Stomach (tissue), 9 donors: ENCODE measurements around the gene BTG2. TPM values are rescaled to one million over a fixed set of nuclear protein-coding genes. Genes with fewer than 3 reads are reported as not detected.

Experiments
- DNase-seq, 2 donors: peaks; one replicate each; pipeline versions ENCODE4 v3.0.0 to v3.0.0-alpha.2; 2013 to 2019
- H3K27ac ChIP-seq, 5 donors: fragments of 200-600 bp in 4 of 5; sonication (generic) in 4 of 5; one replicate each; pipeline ENCODE4 v1.5.1; 2013 to 2019; ENCODE audit warnings: mild to moderate bottlenecking in 1 of 5, moderate library complexity in 1 of 5
- H3K27me3 ChIP-seq, 3 donors: fragments of 200-600 bp; sonication (generic); one replicate each; pipeline ENCODE4 v1.5.1; 2017 to 2019; ENCODE audit warnings: mixed run types in 1 of 3
- H3K36me3 ChIP-seq, 4 donors: fragments of 200-600 bp; sonication (generic); 1 replicate in 3 of 4; 2 replicates in 1 of 4; pipeline ENCODE4 v1.5.1; 2016 to 2019
- H3K4me1 ChIP-seq, 4 donors: fragments of 200-600 bp; sonication (generic); one replicate each; pipeline ENCODE4 v1.5.1; 2016 to 2019
- H3K4me3 ChIP-seq, 4 donors: fragments of 200-600 bp; sonication (generic) in 3 of 4; one replicate each; pipeline ENCODE4 v1.5.1; 2016 to 2019; ENCODE audit warnings: mild to moderate bottlenecking in 1 of 4
- H3K9me3 ChIP-seq, 4 donors: fragments of 200-600 bp; sonication (generic); one replicate each; pipeline ENCODE4 v1.5.1; 2016 to 2019
- EP300 ChIP-seq: sonication (generic); formaldehyde crosslinking; IDR thresholded peaks from one replicate; pipeline ENCODE4 v1.6.1; 2017; ENCODE audit warnings: antibody characterized with exemption
- POLR2A ChIP-seq, 4 donors: fragments of 450-650 bp; IDR thresholded peaks; one replicate each; pipeline ENCODE4 v1.6.1; 2016; ENCODE audit warnings: antibody characterized with exemption in 4 of 4, control low read depth in 2 of 4, mild to moderate bottlenecking in 1 of 4, moderate library complexity in 1 of 4
- POLR2AphosphoS5 ChIP-seq, 3 donors: sonication (generic); formaldehyde crosslinking; IDR thresholded peaks; one replicate each; pipeline ENCODE4 v1.6.1; 2016; ENCODE audit warnings: antibody characterized with exemption in 3 of 3
- WGBS, 5 donors: extraction: QIAGEN DNeasy Blood & Tissue Kit in 3 of 5; methylation state at CpG; one replicate each; pipeline versions ENCODE4 v1.1.5 to v1.1.7; 2013 to 2018; 5-methylcytosine and 5-hydroxymethylcytosine counted together
- intact Hi-C: fragments of 100-400 bp; cut with DNase I; formaldehyde crosslinking; loops from one replicate; pipeline ENCODE4 v1.15.1; 2023; ENCODE audit warnings: low total_unique reads
- polyA plus RNA-seq, 3 donors: library from polyadenylated mRNA; stranded (reverse); fragments of 200-250 nt; gene quantifications; one replicate each; pipeline ENCODE4 v1.2.3, GENCODE V29; 2013
- total RNA-seq, 5 donors: library from RNA; depleted of rRNA; stranded (reverse); fragments of >200 nt; gene quantifications; one replicate each; pipeline versions ENCODE4 v1.1.0 to v1.2.3, GENCODE V29; 2014 to 2016
- TF ChIP-seq, protein P1 (sequence below), 7 experiments: fragments of 450-650 bp in 4 of 7; fragments of 200-600 bp in 3 of 7; sonication (generic) in 3 of 7; IDR thresholded peaks; one replicate each; pipeline ENCODE4 v1.5.1; 2016 to 2019; ENCODE audit warnings: antibody characterized with exemption in 7 of 7, control low read depth in 2 of 7, mild to moderate bottlenecking in 1 of 7
- donor health status: healthy with polysubstance abuse.
- donor health status: Bipolar disorder and iron deficiency.
- donor health status: healthy.

The BTG2 gene
- total and polyA plus RNA-seq, 8 donors = 46.4 to 231 (median 87.4) TPM

- WGBS, 5 donors = 72 to 81% (median 78%) methylated on average over 11 of the region's 11 CpGs
- Histone ChIP-seq H3K27me3 (no peaks in the 10 kb centered on the region), H3K4me3 (no peak overlapping the region), H3K4me1 (peaks cover 5 to 27% (median 14%) of the 10 kb centered on the region in 4 donors), H3K9me3 (no peaks in the 10 kb centered on the region), H3K36me3 (no peaks in the 10 kb centered on the region), H3K27ac (peak overlapping the region in 1 of 5 donors; percentile 39)
- DNase-seq = no peak
- TF ChIP-seq, protein P1, sequence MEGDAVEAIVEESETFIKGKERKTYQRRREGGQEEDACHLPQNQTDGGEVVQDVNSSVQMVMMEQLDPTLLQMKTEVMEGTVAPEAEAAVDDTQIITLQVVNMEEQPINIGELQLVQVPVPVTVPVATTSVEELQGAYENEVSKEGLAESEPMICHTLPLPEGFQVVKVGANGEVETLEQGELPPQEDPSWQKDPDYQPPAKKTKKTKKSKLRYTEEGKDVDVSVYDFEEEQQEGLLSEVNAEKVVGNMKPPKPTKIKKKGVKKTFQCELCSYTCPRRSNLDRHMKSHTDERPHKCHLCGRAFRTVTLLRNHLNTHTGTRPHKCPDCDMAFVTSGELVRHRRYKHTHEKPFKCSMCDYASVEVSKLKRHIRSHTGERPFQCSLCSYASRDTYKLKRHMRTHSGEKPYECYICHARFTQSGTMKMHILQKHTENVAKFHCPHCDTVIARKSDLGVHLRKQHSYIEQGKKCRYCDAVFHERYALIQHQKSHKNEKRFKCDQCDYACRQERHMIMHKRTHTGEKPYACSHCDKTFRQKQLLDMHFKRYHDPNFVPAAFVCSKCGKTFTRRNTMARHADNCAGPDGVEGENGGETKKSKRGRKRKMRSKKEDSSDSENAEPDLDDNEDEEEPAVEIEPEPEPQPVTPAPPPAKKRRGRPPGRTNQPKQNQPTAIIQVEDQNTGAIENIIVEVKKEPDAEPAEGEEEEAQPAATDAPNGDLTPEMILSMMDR (IDR thresholded peaks at IDR 0.05) = no peak
- TF ChIP-seq POLR2A (IDR thresholded peaks at IDR 0.05) (no peak), POLR2AphosphoS5 (IDR thresholded peaks at IDR 0.05) (no peak), EP300 (no peak)
- intact Hi-C loops = no loop called here
These were observed 4.6 kb upstream of the BTG2 start for GRCh38 chr1:203300441-203301330.

DNA sequence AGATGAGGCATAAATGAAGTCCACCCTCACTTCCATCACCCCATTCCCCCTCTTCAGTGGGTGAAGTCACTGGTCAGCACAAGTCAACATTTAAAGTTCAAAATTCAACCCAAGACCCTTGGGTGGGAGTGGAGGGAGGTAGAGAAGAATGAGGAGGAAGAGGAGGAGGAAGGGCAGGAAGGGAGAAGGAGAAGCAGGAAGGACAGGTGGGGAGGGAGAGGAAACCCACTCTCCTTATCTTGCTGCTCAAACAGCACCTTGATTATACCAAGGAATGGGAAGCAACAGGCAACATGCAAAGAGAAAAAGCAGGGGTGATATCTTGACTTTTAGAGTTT lies 4.0 kb upstream of the BTG2 start:
- H3K4me1 ChIP-seq = peaks cover 5 to 21% (median 11%) of the 10 kb centered on the region in 4 donors
- no peak overlapping the region for H3K4me3 ChIP-seq
- intact Hi-C loops = no loop called here
- no peaks in the 10 kb centered on the region for H3K27me3 ChIP-seq
- no peak for DNase-seq
- TF ChIP-seq EP300 (no peak), POLR2A (IDR thresholded peaks at IDR 0.05) (no peak)
- H3K36me3 ChIP-seq = no peaks in the 10 kb centered on the region
- no peaks in the 10 kb centered on the region for H3K9me3 ChIP-seq
- H3K27ac ChIP-seq = peak overlapping the region in 1 of 5 donors; percentile 39

GRCh38 chr1:203302456-203302855 lies 2.9 kb upstream of the BTG2 start:
- no peak for TF ChIP-seq POLR2A (IDR thresholded peaks at IDR 0.05)
- TF ChIP-seq, protein P1 (IDR thresholded peaks at IDR 0.05) = no peak
- DNase-seq = no peak
- intact Hi-C loops = no loop called here
- Histone ChIP-seq H3K4me1 (peaks cover 7 to 23% (median 15%) of the 10 kb centered on the region in 4 donors), H3K4me3 (no peak overlapping the region), H3K27ac (no peak overlapping the region), H3K27me3 (no peaks in the 10 kb centered on the region), H3K36me3 (peaks cover 7 to 9% (median 8%) of the 10 kb centered on the region in 4 donors), H3K9me3 (no peaks in the 10 kb centered on the region)
- WGBS, 5 donors = 79 to 91% (median 87%) methylated on average over 5 to 7 of the region's 7 CpGs

- intact Hi-C loops = no loop called here
- no peak overlapping the region for H3K27ac ChIP-seq
- 73 to 88% (median 79%) methylated on average over 3 of the region's 3 CpGs for WGBS, 5 donors
- H3K4me3 ChIP-seq = no peak overlapping the region
- no peaks in the 10 kb centered on the region for H3K27me3 ChIP-seq
- H3K9me3 ChIP-seq = no peaks in the 10 kb centered on the region
- TF ChIP-seq POLR2A (IDR thresholded peaks at IDR 0.05) (no peak), POLR2AphosphoS5 (IDR thresholded peaks at IDR 0.05) (no peak), EP300 (no peak)
- TF ChIP-seq, protein P1 (IDR thresholded peaks at IDR 0.05) = no peak
- no peak for DNase-seq
- peaks cover 11 to 13% (median 12%) of the 10 kb centered on the region in 4 donors for H3K36me3 ChIP-seq
- H3K4me1 ChIP-seq = peaks cover 7 to 27% (median 19%) of the 10 kb centered on the region in 4 donors
These were observed 2.4 kb upstream of the BTG2 start for GRCh38 chr1:203302894-203303293.

- peak overlapping the region; percentile 76 to 99 (median 92) for H3K4me3 ChIP-seq
- TF ChIP-seq POLR2AphosphoS5 (IDR thresholded peaks at IDR 0.05) (no peak), POLR2A (IDR thresholded peaks at IDR 0.05) (no peak), EP300 (no peak)
- TF ChIP-seq, protein P1 (IDR thresholded peaks at IDR 0.05) = no peak
- peaks cover 18 to 29% (median 27%) of the 10 kb centered on the region in 4 donors for H3K36me3 ChIP-seq
- H3K27me3 ChIP-seq = no peaks in the 10 kb centered on the region
- 68 to 86% (median 83%) methylated on average over 9 of the region's 9 CpGs for WGBS, 5 donors
- H3K9me3 ChIP-seq = no peaks in the 10 kb centered on the region
- H3K4me1 ChIP-seq = peaks cover 22 to 43% (median 35%) of the 10 kb centered on the region in 4 donors
- H3K27ac ChIP-seq = peak overlapping the region; percentile 81 to 100 (median 97)
- intact Hi-C loops = no loop called here
- DNase-seq = no peak
These were observed 864 bp upstream of the BTG2 start for GRCh38 chr1:203304391-203304918.
